ENCODE measurements around the gene PXDN.
A peak's percentile ranks its signal among the peaks of the same experiment; 100 is the strongest.

Gene PXDN

DNA sequence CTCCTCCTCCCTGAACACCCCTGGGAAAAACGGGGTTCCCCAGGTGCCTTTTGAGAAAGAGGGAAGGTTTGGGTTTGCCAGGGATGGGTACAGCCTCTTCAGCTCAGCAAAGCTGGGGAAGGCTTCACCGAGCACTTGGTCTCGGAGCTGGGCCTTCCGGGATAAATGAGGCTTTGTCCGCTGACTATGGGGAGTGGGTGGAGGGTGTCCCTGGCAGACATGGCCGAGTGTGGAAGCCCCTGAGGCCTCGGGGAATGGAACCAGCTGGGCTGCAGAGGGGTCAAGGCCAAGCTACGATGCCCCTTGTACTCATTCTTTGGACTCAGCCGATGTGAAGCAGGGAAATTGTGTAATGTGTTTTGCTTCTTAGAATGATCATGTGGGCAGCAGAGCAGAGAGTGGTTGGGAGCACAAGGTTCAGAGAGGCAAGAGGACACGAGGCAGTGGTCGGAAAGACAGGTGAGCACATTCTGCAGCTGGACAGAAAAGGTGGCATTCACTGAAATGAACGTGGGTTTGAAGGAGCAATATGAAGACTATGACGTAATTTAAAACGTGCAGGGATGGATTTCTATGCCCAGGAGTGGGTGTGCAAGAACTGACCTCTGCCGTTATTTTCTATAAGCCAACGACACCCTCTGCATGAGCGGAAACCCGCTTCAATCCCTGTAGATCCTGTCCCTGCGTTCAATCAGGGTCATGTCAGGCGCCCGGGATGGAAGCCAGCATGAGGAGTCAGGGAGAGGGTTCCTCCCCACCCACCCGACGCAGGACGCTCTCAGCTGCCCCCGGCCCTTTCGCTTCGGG lies 142.6 kb downstream of the PXDN start:
- Mint-ChIP-seq H3K4me1 (peaks cover 15% of the 10 kb centered on the region), H3K36me3 (ENCODE audit: low read depth) (no peaks in the 10 kb centered on the region), H3K27me3 (ENCODE audit: low read depth) (peaks cover 4% of the 10 kb centered on the region), H3K4me3 (no peak overlapping the region), H3K27ac (peak overlapping the region; percentile 8 to 27 (median 15)), H3K9me3 (no peaks in the 10 kb centered on the region)
- TF ChIP-seq, protein P1, sequence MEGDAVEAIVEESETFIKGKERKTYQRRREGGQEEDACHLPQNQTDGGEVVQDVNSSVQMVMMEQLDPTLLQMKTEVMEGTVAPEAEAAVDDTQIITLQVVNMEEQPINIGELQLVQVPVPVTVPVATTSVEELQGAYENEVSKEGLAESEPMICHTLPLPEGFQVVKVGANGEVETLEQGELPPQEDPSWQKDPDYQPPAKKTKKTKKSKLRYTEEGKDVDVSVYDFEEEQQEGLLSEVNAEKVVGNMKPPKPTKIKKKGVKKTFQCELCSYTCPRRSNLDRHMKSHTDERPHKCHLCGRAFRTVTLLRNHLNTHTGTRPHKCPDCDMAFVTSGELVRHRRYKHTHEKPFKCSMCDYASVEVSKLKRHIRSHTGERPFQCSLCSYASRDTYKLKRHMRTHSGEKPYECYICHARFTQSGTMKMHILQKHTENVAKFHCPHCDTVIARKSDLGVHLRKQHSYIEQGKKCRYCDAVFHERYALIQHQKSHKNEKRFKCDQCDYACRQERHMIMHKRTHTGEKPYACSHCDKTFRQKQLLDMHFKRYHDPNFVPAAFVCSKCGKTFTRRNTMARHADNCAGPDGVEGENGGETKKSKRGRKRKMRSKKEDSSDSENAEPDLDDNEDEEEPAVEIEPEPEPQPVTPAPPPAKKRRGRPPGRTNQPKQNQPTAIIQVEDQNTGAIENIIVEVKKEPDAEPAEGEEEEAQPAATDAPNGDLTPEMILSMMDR (IDR thresholded peaks at IDR 0.05; ENCODE audit: unreplicated experiment in 3 of 3), result no peak

- Mint-ChIP-seq H3K9me3 (no peaks in the 10 kb centered on the region), H3K4me1 (peaks cover 11% of the 10 kb centered on the region), H3K36me3 (ENCODE audit: low read depth) (no peaks in the 10 kb centered on the region), H3K27me3 (ENCODE audit: low read depth) (no peaks in the 10 kb centered on the region), H3K27ac (no peak overlapping the region), H3K4me3 (no peak overlapping the region)
- TF ChIP-seq, protein P1 (IDR thresholded peaks at IDR 0.05; ENCODE audit: unreplicated experiment in 3 of 3), result no peak
Observed at GRCh38 chr2:1601067-1601412, 143.3 kb downstream of the PXDN start.

GRCh38 chr2:1600191-1601066 lies 143.9 kb downstream of the PXDN start:
- Mint-ChIP-seq H3K27ac (no peak overlapping the region), H3K27me3 (ENCODE audit: low read depth) (no peaks in the 10 kb centered on the region), H3K36me3 (ENCODE audit: low read depth) (no peaks in the 10 kb centered on the region), H3K4me3 (no peak overlapping the region), H3K4me1 (peaks cover 11% of the 10 kb centered on the region), H3K9me3 (no peaks in the 10 kb centered on the region)
- TF ChIP-seq, protein P1 (IDR thresholded peaks at IDR 0.05; ENCODE audit: unreplicated experiment in 3 of 3), result no peak

DNA sequence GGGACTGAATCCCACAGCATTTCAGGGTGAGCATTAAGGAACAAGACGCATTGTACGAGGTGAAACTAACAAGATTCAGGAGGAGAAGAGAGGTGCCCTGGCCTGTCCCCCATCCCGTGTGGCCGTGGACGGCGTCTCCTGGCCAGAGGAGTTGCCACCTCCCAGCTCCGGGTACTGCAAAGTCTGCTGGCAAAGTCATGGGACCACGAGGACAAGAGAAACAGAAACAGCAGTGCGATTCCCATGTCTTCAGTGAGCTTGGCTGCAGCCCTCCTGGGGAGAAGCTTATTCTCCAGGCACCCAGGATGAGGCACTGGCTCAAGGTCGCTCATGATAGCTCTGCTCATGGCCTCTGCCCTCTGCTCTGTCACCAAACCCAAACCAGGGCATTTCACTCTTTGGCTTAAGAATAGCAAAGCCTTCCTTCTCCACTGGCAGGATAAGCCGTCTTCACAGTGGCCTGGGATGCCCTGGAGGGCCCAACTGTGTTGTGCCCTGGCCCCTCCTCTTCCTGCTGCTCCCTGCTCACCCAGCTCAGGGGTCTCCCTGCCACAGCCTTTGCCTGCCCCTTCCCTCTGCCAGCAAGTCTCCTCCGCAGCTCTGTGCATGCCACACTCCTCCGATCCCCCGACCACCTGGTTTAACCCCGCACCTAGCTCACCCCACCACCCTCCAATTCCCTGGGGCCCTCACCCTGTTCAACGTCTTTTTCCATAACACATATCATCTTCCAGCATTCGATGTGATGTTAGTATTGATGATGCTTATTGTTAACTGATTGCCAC lies 144.8 kb downstream of the PXDN start:
- Mint-ChIP-seq H3K4me1 (peaks cover 11% of the 10 kb centered on the region), H3K4me3 (no peak overlapping the region), H3K36me3 (ENCODE audit: low read depth) (no peaks in the 10 kb centered on the region), H3K9me3 (no peaks in the 10 kb centered on the region), H3K27me3 (ENCODE audit: low read depth) (no peaks in the 10 kb centered on the region), H3K27ac (no peak overlapping the region)
- TF ChIP-seq, protein P1 (IDR thresholded peaks at IDR 0.05; ENCODE audit: unreplicated experiment in 3 of 3), result no peak

- Mint-ChIP-seq H3K36me3 (ENCODE audit: low read depth) (no peaks in the 10 kb centered on the region), H3K27ac (no peak overlapping the region), H3K27me3 (ENCODE audit: low read depth) (no peaks in the 10 kb centered on the region), H3K4me3 (no peak overlapping the region), H3K9me3 (no peaks in the 10 kb centered on the region), H3K4me1 (peaks cover 16% of the 10 kb centered on the region)
- TF ChIP-seq, protein P1 (IDR thresholded peaks at IDR 0.05; ENCODE audit: unreplicated experiment in 3 of 3), result no peak
Observed at GRCh38 chr2:1598800-1599199, 145.5 kb downstream of the PXDN start.

Measured in nephron (organoid).